Body of pancreas (tissue), 4 donors: ENCODE data around the gene NAA40.

Experiments used
- CTCF ChIP-seq, 7 experiments: fragments of 450-650 bp in 4 of 7; fragments of 200-600 bp in 3 of 7; sonication (generic) in 3 of 7; IDR thresholded peaks; one replicate each; pipeline ENCODE4 v1.5.1; 2016 to 2019; ENCODE audit warnings: antibody characterized with exemption in 7 of 7
- POLR2A ChIP-seq, 3 donors: fragments of 450-650 bp; IDR thresholded peaks; one replicate each; pipeline ENCODE4 v1.6.1; 2016; ENCODE audit warnings: antibody characterized with exemption in 3 of 3, mild to moderate bottlenecking in 2 of 3

GRCh38 chr11:63923319-63923718, 15.5 kb upstream of the NAA40 start:
- TF ChIP-seq CTCF (IDR thresholded peaks at IDR 0.05) = no peak
- no peak for TF ChIP-seq POLR2A (IDR thresholded peaks at IDR 0.05)
